Thymus (tissue), 11 donors: ENCODE results near the gene MYZAP. TPM values are rescaled to one million over a fixed set of nuclear protein-coding genes. Genes with fewer than 3 reads are reported as not detected.

Experiments
- DNase-seq, 9 donors: peaks; one replicate each; pipeline ENCODE4 v3.0.0-alpha.2; 2013; ENCODE audit warnings: low spot score in 9 of 9, low read depth in 6 of 9, missing footprints in 1 of 9
- H3K27ac ChIP-seq, 2 donors: one replicate each; pipeline ENCODE4 v1.5.1; 2013; ENCODE audit warnings: control low read depth in 1 of 2, low read depth in 1 of 2, low read length in 1 of 2, mild to moderate bottlenecking in 1 of 2, moderate library complexity in 1 of 2
- H3K27me3 ChIP-seq, 2 donors: one replicate each; pipeline ENCODE4 v1.5.1; 2013; ENCODE audit warnings: low read length in 1 of 2; ENCODE audit not compliant: control insufficient read depth in 2 of 2, insufficient read depth in 1 of 2
- H3K36me3 ChIP-seq, 2 donors: one replicate each; pipeline ENCODE4 v1.5.1; 2013; ENCODE audit warnings: low read length in 1 of 2, mild to moderate bottlenecking in 1 of 2, moderate library complexity in 1 of 2; ENCODE audit not compliant: control insufficient read depth in 2 of 2, insufficient read depth in 2 of 2
- H3K4me1 ChIP-seq, 2 donors: one replicate each; pipeline ENCODE4 v1.5.1; 2013; ENCODE audit warnings: low read length in 2 of 2; ENCODE audit not compliant: control insufficient read depth in 2 of 2, insufficient read depth in 2 of 2
- H3K4me3 ChIP-seq, 2 donors: one replicate each; pipeline ENCODE4 v1.5.1; 2013; ENCODE audit warnings: low read length in 2 of 2, control low read depth in 1 of 2, mild to moderate bottlenecking in 1 of 2
- H3K9me3 ChIP-seq, 2 donors: one replicate each; pipeline ENCODE4 v1.5.1; 2013; ENCODE audit warnings: low read length in 1 of 2, mild to moderate bottlenecking in 1 of 2; ENCODE audit not compliant: control insufficient read depth in 2 of 2, insufficient read depth in 1 of 2
- WGBS: extraction: QIAGEN DNeasy Blood & Tissue Kit; methylation state at CpG from one replicate; pipeline ENCODE4 v1.1.7; 2013; 5-methylcytosine and 5-hydroxymethylcytosine counted together
- polyA plus RNA-seq: library from polyadenylated mRNA; stranded (reverse); fragments of 200-250 nt; gene quantifications from one replicate; pipeline ENCODE4 v1.2.3, GENCODE V29; 2013
- total RNA-seq: library from RNA; stranded (reverse); fragments of 120-200 nt; gene quantifications from one replicate; pipeline ENCODE4 v1.2.4, GENCODE V29; 2013
- donor health status: healthy.

MYZAP gene
- total and polyA plus RNA-seq, 2 donors: 2.5 to 3.4 TPM

DNA sequence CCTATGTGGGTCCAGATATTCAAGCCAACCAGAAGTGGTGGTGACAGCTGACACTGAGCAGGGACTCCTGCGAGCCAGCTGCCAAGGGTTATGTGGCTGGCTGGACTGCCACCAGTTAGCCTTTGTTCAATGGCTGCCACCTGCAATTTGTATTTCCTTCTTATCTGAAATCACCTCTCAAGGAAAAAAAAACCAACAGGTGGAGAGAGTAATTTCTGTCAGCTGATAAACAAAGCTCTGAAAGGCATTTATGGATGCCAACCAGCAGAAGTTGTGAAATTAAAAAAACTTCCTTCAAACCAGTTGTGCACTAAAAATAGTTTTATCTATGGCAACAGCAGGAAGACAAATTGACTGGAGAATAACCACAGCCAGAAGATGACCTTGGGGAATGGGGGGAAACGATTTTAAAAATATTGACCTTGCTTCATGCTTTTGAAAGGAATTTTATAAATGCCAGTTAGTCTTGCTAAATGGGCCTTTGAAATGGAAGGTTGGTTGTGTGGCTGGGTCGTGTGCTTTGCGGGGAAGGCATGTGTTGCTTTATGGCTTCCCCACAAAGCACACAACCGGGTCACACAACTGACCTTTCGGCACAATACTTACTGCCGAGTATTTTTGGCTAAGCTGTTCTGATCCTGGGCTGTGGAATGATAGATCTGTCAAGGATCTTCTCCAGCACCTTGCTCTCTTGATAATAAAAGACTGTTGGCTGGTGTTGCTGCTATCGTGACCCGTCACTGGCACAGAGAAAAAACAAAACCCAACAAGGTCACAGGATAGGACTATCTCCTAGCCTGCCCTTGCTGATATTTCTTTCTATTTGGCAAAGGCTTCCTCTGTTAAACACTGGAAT is 3.5 kb downstream of the MYZAP start:
- DNase-seq: no peak
- Histone ChIP-seq H3K9me3 (peaks cover 0 to 1% of the 10 kb centered on the region in 2 donors), H3K4me3 (no peak overlapping the region), H3K36me3 (no peaks in the 10 kb centered on the region), H3K27me3 (peaks cover 26 to 42% of the 10 kb centered on the region in 2 donors), H3K4me1 (peaks cover 2 to 3% of the 10 kb centered on the region in 2 donors), H3K27ac (no peak overlapping the region)
- 78% methylated on average over 9 of the region's 9 CpGs for WGBS

- Histone ChIP-seq H3K9me3 (peaks cover 0 to 1% of the 10 kb centered on the region in 2 donors), H3K4me1 (peaks cover 0 to 2% of the 10 kb centered on the region in 2 donors), H3K27ac (no peak overlapping the region), H3K4me3 (no peak overlapping the region), H3K27me3 (peaks cover 17 to 31% of the 10 kb centered on the region in 2 donors), H3K36me3 (no peaks in the 10 kb centered on the region)
- DNase-seq: no peak
- WGBS: 97% methylated on average over 8 of the region's 8 CpGs
Measured at GRCh38 chr15:57596301-57596855, 4.7 kb downstream of the MYZAP start.

- DNase-seq: no peak
Measured at GRCh38 chr15:57596978-57597377, 5.3 kb downstream of the MYZAP start.

DNA sequence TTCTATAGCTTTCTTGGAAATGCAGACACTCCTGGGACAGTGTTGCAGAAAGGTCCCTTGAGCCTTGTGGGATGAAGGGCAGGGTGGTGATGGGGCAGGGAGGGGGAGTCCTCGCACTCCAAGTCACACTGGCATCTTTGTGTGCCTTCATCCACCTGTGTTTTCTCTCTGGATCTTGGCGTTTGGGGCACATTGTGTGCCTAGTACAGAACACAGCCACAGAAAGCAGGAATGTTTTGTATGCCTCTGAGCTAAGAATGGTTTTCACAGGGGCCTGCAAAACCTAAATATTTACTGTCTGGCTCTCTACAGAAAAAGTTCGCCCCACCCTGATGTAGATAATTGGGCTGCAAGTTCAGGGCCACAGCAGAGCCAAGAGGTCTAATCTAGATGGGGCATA is 5.7 kb downstream of the MYZAP start:
- no peaks in the 10 kb centered on the region for H3K4me1 ChIP-seq
- peaks cover 0 to 1% of the 10 kb centered on the region in 2 donors for H3K9me3 ChIP-seq
- no peak for DNase-seq

More at GRCh38 chr15:57596978-57597377, 5.3 kb downstream of the MYZAP start:
- H3K27ac ChIP-seq: no peak overlapping the region
- no peaks in the 10 kb centered on the region for H3K36me3 ChIP-seq
- H3K9me3 ChIP-seq: peaks cover 0 to 1% of the 10 kb centered on the region in 2 donors
- H3K27me3 ChIP-seq: peaks cover 11 to 25% of the 10 kb centered on the region in 2 donors
- no peak overlapping the region for H3K4me3 ChIP-seq
- no peaks in the 10 kb centered on the region for H3K4me1 ChIP-seq
- 88% methylated on average over 4 of the region's 4 CpGs for WGBS

GRCh38 chr15:57598346-57598745 is 6.6 kb downstream of the MYZAP start:
- H3K27ac ChIP-seq: no peak overlapping the region
- WGBS: over 99% methylated on average over 5 of the region's 5 CpGs
- no peaks in the 10 kb centered on the region for H3K36me3 ChIP-seq
- H3K4me1 ChIP-seq: no peaks in the 10 kb centered on the region
- no peaks in the 10 kb centered on the region for H3K9me3 ChIP-seq
- DNase-seq: no peak
- peaks cover 0 to 11% of the 10 kb centered on the region in 2 donors for H3K27me3 ChIP-seq
- H3K4me3 ChIP-seq: no peak overlapping the region

More for the DNA sequence above, 5.7 kb downstream of the MYZAP start:
- H3K4me3 ChIP-seq: no peak overlapping the region
- no peak overlapping the region for H3K27ac ChIP-seq
- WGBS: 98% methylated on average over 3 of the region's 3 CpGs
- no peaks in the 10 kb centered on the region for H3K36me3 ChIP-seq
- H3K27me3 ChIP-seq: peaks cover 7 to 20% of the 10 kb centered on the region in 2 donors

GRCh38 chr15:57599296-57599810 is 7.6 kb downstream of the MYZAP start:
- WGBS: 96% methylated on average over 10 of the region's 10 CpGs
- Histone ChIP-seq H3K4me3 (no peak overlapping the region), H3K27me3 (peaks cover 0 to 3% of the 10 kb centered on the region in 2 donors), H3K36me3 (no peaks in the 10 kb centered on the region), H3K9me3 (no peaks in the 10 kb centered on the region), H3K27ac (no peak overlapping the region), H3K4me1 (no peaks in the 10 kb centered on the region)
- no peak for DNase-seq

DNA sequence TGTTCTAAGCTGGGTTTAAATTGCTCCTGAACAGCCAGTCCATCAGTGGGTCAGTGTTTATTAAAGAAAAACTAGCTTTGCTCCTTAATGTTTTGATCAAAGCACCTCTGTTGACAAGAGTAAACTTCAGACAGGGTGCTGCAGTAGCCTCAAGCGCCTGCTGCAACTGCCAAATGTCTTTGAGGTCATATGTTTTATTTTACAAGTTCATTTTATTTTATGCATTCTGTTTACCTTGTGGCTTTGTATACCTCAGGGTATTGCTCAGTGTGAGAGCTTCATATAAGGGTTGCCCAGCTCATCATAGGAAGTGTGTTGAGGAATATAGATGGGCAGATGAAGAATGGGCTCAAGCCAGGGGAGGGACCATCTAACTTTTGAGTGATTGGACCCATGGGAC is 8.5 kb downstream of the MYZAP start:
- 93% methylated on average over 1 of the region's 1 CpG for WGBS
- no peak for DNase-seq
- H3K9me3 ChIP-seq: no peaks in the 10 kb centered on the region
- H3K27ac ChIP-seq: no peak overlapping the region
- peaks cover 0 to 4% of the 10 kb centered on the region in 2 donors for H3K27me3 ChIP-seq
- no peak overlapping the region for H3K4me3 ChIP-seq
- H3K4me1 ChIP-seq: no peaks in the 10 kb centered on the region
- H3K36me3 ChIP-seq: no peaks in the 10 kb centered on the region

GRCh38 chr15:57604507-57604906 is 12.8 kb downstream of the MYZAP start:
- Histone ChIP-seq H3K4me3 (no peak overlapping the region), H3K36me3 (no peaks in the 10 kb centered on the region), H3K9me3 (no peaks in the 10 kb centered on the region), H3K4me1 (no peaks in the 10 kb centered on the region), H3K27me3 (peaks cover 0 to 4% of the 10 kb centered on the region in 2 donors), H3K27ac (no peak overlapping the region)
- WGBS: 85% methylated on average over 10 of the region's 10 CpGs
- no peak for DNase-seq

GRCh38 chr15:57605491-57605890 is 13.8 kb downstream of the MYZAP start:
- Histone ChIP-seq H3K4me1 (no peaks in the 10 kb centered on the region), H3K9me3 (no peaks in the 10 kb centered on the region), H3K36me3 (no peaks in the 10 kb centered on the region), H3K27ac (no peak overlapping the region), H3K4me3 (no peak overlapping the region), H3K27me3 (peaks cover 0 to 4% of the 10 kb centered on the region in 2 donors)
- WGBS: 88% methylated on average over 1 of the region's 1 CpG
- DNase-seq: no peak
